LNCaP clone FGC (cell line): ENCODE measurements around the gene RGS3.

Source experiments
- DNase-seq: peaks from one replicate; pipeline ENCODE4 v3.0.0-alpha.2; 2011; ENCODE audit warnings: low read depth
- H3K4me3 ChIP-seq: 2 replicates; pipeline ENCODE4 v1.5.1; 2011; ENCODE audit warnings: mild to moderate bottlenecking, low read depth, low read length, control low read depth
- TF ChIP-seq, protein P1 (sequence below): IDR thresholded peaks from 2 replicates; pipeline ENCODE4 v1.5.1; 2012; ENCODE audit warnings: mild to moderate bottlenecking; ENCODE audit not compliant: control insufficient read depth, insufficient read depth; ENCODE audit errors: extremely low read depth

Gene RGS3

DNA sequence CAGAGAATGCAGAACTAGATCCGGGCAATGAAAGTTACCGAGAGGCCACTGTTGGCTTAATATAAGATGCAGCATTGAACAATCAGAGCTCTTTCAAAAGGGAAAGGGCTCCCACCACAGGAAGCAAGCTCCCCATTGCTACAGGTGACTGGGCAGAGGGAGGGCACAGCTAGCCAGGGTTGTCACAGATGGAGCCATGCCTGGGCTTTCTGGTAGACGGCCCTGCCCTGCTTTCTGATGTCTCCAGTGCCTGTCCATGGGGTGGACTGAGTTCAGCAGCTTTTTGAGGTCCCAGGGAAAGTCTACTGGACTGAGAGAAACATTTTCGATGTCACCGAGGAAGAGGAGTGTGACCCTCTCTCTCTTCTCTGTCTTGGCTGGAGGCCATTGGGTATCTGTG, 14.1 kb downstream of the RGS3 start:
- H3K4me3 ChIP-seq: no peak overlapping the region
- TF ChIP-seq, protein P1, sequence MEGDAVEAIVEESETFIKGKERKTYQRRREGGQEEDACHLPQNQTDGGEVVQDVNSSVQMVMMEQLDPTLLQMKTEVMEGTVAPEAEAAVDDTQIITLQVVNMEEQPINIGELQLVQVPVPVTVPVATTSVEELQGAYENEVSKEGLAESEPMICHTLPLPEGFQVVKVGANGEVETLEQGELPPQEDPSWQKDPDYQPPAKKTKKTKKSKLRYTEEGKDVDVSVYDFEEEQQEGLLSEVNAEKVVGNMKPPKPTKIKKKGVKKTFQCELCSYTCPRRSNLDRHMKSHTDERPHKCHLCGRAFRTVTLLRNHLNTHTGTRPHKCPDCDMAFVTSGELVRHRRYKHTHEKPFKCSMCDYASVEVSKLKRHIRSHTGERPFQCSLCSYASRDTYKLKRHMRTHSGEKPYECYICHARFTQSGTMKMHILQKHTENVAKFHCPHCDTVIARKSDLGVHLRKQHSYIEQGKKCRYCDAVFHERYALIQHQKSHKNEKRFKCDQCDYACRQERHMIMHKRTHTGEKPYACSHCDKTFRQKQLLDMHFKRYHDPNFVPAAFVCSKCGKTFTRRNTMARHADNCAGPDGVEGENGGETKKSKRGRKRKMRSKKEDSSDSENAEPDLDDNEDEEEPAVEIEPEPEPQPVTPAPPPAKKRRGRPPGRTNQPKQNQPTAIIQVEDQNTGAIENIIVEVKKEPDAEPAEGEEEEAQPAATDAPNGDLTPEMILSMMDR: no peak
- no peak for DNase-seq

DNA sequence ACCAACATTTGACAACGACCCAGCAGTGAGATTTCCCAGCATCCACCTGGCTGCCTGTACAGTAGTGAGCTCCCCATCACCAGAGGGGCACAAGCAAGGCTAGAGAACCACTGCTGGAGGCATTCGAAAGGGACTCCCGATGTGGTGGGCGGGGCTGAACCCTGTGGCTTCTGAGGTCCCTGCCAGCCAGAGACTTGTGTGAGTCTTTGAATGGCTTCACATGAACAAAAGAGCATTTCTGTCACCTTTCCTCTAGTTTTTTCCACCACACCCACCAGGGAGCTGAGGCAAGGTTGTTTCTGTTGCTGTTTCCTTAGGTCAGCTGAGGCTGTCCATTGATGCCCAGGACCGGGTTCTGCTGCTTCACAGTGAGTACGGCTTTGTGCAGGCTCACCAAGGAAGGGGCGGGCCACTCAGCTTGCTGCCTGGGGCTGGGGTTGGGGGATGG, 15.7 kb downstream of the RGS3 start:
- H3K4me3 ChIP-seq: no peak overlapping the region
- TF ChIP-seq, protein P1: no peak
- no peak for DNase-seq

DNA sequence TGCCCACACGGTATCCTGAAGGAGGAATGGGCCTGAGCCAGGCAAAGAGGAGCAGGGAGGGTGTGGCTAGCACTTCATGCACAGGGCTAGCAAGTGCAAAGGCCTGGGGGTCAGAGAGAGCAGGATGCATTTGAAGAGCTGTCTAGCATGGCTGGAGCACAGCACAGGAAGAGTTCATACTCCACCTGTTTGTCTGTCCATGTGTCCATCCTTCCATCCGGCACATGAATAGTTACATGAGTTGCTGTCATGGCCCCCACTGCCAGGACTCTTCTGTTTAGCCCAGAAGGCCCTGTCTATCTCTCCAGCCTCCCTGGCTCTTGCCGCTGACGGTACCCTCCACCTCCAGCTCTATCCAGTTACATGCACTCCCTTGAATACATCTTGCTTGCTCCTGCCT, 17.1 kb downstream of the RGS3 start:
- H3K4me3 ChIP-seq: no peak overlapping the region
- DNase-seq: no peak
- TF ChIP-seq, protein P1: no peak

DNA sequence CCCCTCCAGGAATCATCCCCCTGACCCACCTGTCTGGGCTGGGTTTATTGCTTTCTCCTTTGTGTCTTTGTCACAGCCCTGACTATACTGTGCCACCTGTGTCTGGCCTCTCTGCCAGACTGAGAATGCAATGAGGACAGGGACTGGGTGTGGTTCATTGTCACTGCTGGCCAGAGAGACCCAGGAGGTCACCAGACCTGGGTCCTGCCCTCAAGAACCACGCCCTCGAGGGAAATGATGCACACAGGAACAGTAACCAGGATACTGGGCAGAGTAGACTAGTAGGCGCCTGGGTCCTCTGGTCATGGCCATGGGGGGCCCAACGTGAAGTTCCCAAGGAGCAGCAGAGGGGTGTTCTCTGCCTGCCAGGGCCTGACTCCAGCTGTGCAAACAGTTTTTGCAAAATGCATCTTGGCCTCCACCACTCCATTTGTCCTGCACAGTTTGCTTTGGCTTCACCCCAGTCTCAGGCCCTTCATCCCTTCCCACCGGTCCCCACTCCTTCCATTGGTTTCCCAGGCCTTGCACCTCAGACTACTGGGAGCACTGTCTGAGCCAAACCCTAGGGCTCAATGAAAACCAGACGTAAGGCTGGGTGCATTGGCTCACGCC, 17.8 kb downstream of the RGS3 start:
- H3K4me3 ChIP-seq: no peak overlapping the region
- TF ChIP-seq, protein P1: no peak
- peak; percentile 99 for DNase-seq

DNA sequence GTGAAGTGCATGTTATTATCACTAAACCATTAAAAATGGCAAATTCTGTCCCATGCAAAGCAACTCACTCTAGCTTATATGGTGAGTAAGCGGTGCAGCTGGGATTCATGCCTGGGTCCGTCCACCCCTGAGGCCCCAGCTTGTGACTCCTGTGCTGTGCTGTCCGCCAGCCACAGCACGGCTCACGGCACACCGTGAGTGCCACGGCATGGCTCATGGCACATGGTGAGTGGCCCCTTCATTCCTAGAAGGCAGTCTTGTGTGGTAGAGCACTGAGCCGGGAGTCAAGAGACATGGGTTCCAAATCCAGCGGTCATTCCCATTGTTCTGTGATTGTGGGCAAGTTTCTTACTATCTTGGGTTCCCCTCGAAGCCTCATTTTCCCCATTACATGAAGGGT, 18.8 kb downstream of the RGS3 start:
- no peak overlapping the region for H3K4me3 ChIP-seq
- TF ChIP-seq, protein P1: no peak

DNA sequence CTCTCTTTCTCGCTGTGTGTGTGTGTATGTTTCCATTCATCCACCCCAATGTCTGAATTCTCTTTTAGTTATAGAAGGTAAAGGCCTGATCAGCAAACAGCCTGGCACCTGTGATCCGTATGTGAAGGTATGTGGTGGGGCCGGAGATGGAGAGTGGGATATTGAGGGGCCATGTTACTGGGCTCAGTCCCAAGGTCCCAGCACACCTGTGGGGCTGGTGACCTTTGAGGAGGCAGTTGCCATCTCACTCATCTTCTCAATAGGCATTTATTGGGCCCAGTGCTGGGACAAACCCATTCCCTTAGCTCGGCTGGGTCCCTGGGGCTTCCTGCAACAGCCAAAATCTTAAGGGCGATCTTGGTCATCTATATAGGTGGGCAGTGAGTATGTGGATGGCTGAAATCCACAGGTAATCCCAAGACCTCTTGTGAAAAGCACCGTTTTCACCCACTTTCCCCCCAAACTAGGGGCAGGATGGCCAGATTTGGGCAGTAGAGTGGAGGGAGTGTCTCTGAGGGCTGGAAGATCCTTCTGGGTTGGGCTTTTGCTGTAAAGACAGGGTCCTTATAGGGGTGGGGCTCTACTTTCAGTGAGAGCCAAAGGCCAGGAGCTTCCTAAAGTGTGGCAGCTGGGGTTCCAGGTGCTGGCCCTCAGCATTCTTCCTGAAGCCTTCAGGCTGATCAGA, 19.6 kb downstream of the RGS3 start:
- TF ChIP-seq, protein P1: no peak
- no peak for DNase-seq

More for the DNA sequence above, 18.8 kb downstream of the RGS3 start:
- DNase-seq: no peak

DNA sequence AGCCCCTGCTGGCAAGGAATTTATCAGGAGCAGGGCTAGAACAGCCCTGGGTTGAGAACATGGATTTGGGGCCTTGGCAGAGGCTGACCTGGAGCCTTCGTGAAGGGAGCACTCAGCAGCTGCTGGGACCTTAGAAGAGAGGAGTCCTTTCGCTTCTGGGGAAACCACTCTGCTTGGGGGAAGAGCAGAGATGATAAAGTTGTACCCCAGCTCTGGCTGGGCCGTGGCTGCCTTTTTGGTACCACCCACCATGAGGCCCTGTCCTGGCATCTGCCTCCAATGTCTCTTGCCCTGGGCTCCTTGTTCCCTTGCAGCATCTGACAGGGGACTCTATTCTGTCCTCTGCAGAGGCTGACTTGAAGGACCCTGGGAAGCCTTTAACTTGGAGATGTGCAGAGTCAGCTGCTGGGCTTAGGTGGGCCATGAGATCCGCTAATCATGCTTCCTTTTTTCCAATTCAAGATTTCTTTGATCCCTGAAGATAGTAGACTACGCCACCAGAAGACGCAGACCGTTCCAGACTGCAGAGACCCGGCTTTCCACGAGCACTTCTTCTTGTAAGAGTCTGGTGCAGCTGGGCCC, 20.2 kb downstream of the RGS3 start:
- no peak for DNase-seq
- TF ChIP-seq, protein P1: no peak
- H3K4me3 ChIP-seq: no peak overlapping the region

More for the DNA sequence above, 19.6 kb downstream of the RGS3 start:
- H3K4me3 ChIP-seq: no peak overlapping the region
